HL-60/S4 (cell line): ENCODE measurements around the gene ZNF791.

Experiments used
- in situ Hi-C: fragments of 300-500 bp; cut with MboI; formaldehyde crosslinking; loops from 2 replicates; pipeline ENCODE4 v1.14.3; 2022; ENCODE audit warnings: low sequenced_read_pairs

The ZNF791 gene

GRCh38 chr19:12665671-12666264 is 55.0 kb downstream of the ZNF791 start:
- in situ Hi-C loops, result no loop called here

GRCh38 chr19:12666265-12667048 is 55.7 kb downstream of the ZNF791 start, which contains the start of the genes MAN2B1 and WDR83:
Gene MAN2B1 (minus strand): TSS chr19:12666742. CDS start chr19:12666701, 41 bp downstream.
Gene WDR83 (plus strand): TSS chr19:12666807. CDS start chr19:12669791, 2,984 bp downstream.
- in situ Hi-C loops, result no loop called here

- in situ Hi-C loops, result no loop called here
Measured at GRCh38 chr19:12667731-12668302, 57.1 kb downstream of the ZNF791 start.

GRCh38 chr19:12668346-12668745 is 57.6 kb downstream of the ZNF791 start:
- in situ Hi-C loops, result no loop called here

GRCh38 chr19:12668932-12669269 is 58.2 kb downstream of the ZNF791 start:
- in situ Hi-C loops, result no loop called here

- in situ Hi-C loops, result loop anchor here (10.0 kb wide), 1 partner anchor 105 kb away; no protein-coding TSS in a partner anchor
Measured at GRCh38 chr19:12669270-12670158, 58.8 kb downstream of the ZNF791 start.

GRCh38 chr19:12670159-12670928 is 59.6 kb downstream of the ZNF791 start:
- in situ Hi-C loops, result loop anchor here (10.0 kb wide), 1 partner anchor 106 kb away; no protein-coding TSS in a partner anchor

GRCh38 chr19:12672744-12673143 is 62.0 kb downstream of the ZNF791 start:
- in situ Hi-C loops, result loop anchor here (10.0 kb wide), 1 partner anchor 108 kb away; no protein-coding TSS in a partner anchor

- in situ Hi-C loops, result loop anchor here (10.0 kb wide), 1 partner anchor 111 kb away; no protein-coding TSS in a partner anchor
Measured at GRCh38 chr19:12675399-12675798, 64.7 kb downstream of the ZNF791 start.

GRCh38 chr19:12675940-12676339 is 65.2 kb downstream of the ZNF791 start:
- in situ Hi-C loops, result loop anchor here (10.0 kb wide), 1 partner anchor 111 kb away; no protein-coding TSS in a partner anchor

- in situ Hi-C loops, result loop anchor here (10.0 kb wide), 1 partner anchor 112 kb away; no protein-coding TSS in a partner anchor
Measured at GRCh38 chr19:12676384-12676792, 65.7 kb downstream of the ZNF791 start.

- in situ Hi-C loops, result loop anchor here (10.0 kb wide), 1 partner anchor 112 kb away; no protein-coding TSS in a partner anchor
Measured at GRCh38 chr19:12676928-12677327, 66.2 kb downstream of the ZNF791 start.

GRCh38 chr19:12678039-12678438 is 67.3 kb downstream of the ZNF791 start:
- in situ Hi-C loops, result loop anchor here (10.0 kb wide), 1 partner anchor 113 kb away; no protein-coding TSS in a partner anchor

- in situ Hi-C loops, result no loop called here
Measured at GRCh38 chr19:12680034-12680433, 69.3 kb downstream of the ZNF791 start.

- in situ Hi-C loops, result no loop called here
Measured at GRCh38 chr19:12681074-12681987, 70.6 kb downstream of the ZNF791 start, which contains the start of gene DHPS. Gene DHPS (minus strand): TSS chr19:12681880. CDS start chr19:12681766, 114 bp downstream.
